SU-DHL-6 (cell line): ENCODE measurements around the gene HSD17B14.
A peak's percentile ranks its signal among the peaks of the same experiment; 100 is the strongest.

ENCODE experiments used
- H2AFZ ChIP-seq: fragments of 200-600 bp; sonication (generic); 2 replicates; pipeline ENCODE4 v1.6.1; 2014; ENCODE audit warnings: low read depth, mild to moderate bottlenecking, moderate library complexity, mixed read lengths, antibody characterized with exemption, low read length; ENCODE audit not compliant: severe bottlenecking
- H3F3A ChIP-seq: fragments of 200-600 bp; shearing (Covaris generic); 2 replicates; pipeline ENCODE4 v1.6.0; 2016; ENCODE audit warnings: antibody characterized with exemption, mild to moderate bottlenecking; ENCODE audit not compliant: insufficient read depth
- H3K27ac ChIP-seq: fragments of 200-600 bp; sonication (generic); 2 replicates; pipeline ENCODE4 v1.5.1; 2016; ENCODE audit warnings: low read depth, mild to moderate bottlenecking, low read length, moderate library complexity, mixed read lengths
- H3K27me3 ChIP-seq: fragments of 200-600 bp; sonication (generic), shearing (Covaris generic); 2 replicates; pipeline ENCODE4 v1.6.0; 2014; ENCODE audit warnings: mild to moderate bottlenecking, low read length
- H3K36me3 ChIP-seq: fragments of 200-600 bp; sonication (generic); 2 replicates; pipeline ENCODE4 v1.6.1; 2014; ENCODE audit warnings: mild to moderate bottlenecking, low read length, mixed read lengths
- H3K4me2 ChIP-seq: fragments of 300-600, 200-600 bp; shearing (Covaris generic), sonication (generic); 2 replicates; pipeline ENCODE4 v1.6.0; 2014; ENCODE audit warnings: low read length, low read depth, mild to moderate bottlenecking; ENCODE audit not compliant: poor library complexity, severe bottlenecking
- H3K4me3 ChIP-seq: fragments of 200-600 bp; sonication (generic); 2 replicates; pipeline ENCODE4 v1.5.1; 2014; ENCODE audit warnings: antibody characterized with exemption, low read length, mild to moderate bottlenecking, mixed read lengths; ENCODE audit not compliant: insufficient read depth, poor library complexity, severe bottlenecking
- H3K79me2 ChIP-seq: fragments of 200-600 bp; sonication (generic); 2 replicates; pipeline ENCODE4 v1.6.1; 2014; ENCODE audit warnings: mild to moderate bottlenecking, low read length, moderate library complexity; ENCODE audit not compliant: insufficient read depth
- H3K9ac ChIP-seq: fragments of 200-600 bp; sonication (generic); 2 replicates; pipeline ENCODE4 v1.7.0; 2014; ENCODE audit warnings: mild to moderate bottlenecking, low read length
- H3K9me2 ChIP-seq: fragments of 200-600 bp; sonication (generic); replicated peaks from 2 replicates; pipeline ENCODE4 v1.6.1; 2014; ENCODE audit warnings: low read length; ENCODE audit not compliant: insufficient read depth
- H3K9me3 ChIP-seq: fragments of 200-600 bp; sonication (generic); 2 replicates; pipeline ENCODE4 v1.6.1; 2014; ENCODE audit warnings: low read length, mixed read lengths; ENCODE audit not compliant: insufficient read depth
- H4K20me1 ChIP-seq: fragments of 200-600 bp; sonication (generic); 2 replicates; pipeline ENCODE4 v1.6.1; 2014; ENCODE audit warnings: low read depth, mild to moderate bottlenecking, antibody characterized with exemption, low read length, moderate library complexity, mixed read lengths
- EZH2phosphoT487 ChIP-seq: fragments of 200-600 bp; sonication (generic), shearing (Covaris generic); conservative IDR thresholded peaks from 2 replicates; pipeline ENCODE4 v1.6.1; 2018; ENCODE audit warnings: mild to moderate bottlenecking, antibody characterized with exemption, low read length, moderate library complexity, mixed read lengths
- TF ChIP-seq, protein P1 (sequence below): fragments of 200-600 bp; sonication (generic); IDR thresholded peaks from one replicate; pipeline ENCODE4 v1.5.1; 2017; ENCODE audit warnings: antibody characterized with exemption, mild to moderate bottlenecking, low read length, moderate library complexity; ENCODE audit not compliant: insufficient read depth, poor library complexity, severe bottlenecking

HSD17B14 gene

GRCh38 chr19:48826606-48827020 lies 9.7 kb downstream of the HSD17B14 start:
- Histone ChIP-seq H3K36me3 (no peaks in the 10 kb centered on the region), H3K27ac (no peak overlapping the region), H3K4me2 (no peak overlapping the region), H2AFZ (no peak overlapping the region), H3K4me3 (no peak overlapping the region), H4K20me1 (no peaks in the 10 kb centered on the region), H3K9me2 (no peaks in the 10 kb centered on the region), H3K9ac (no peak overlapping the region), H3K9me3 (no peaks in the 10 kb centered on the region), H3K79me2 (no peaks in the 10 kb centered on the region), H3K27me3 (no peaks in the 10 kb centered on the region), H3F3A (no peaks in the 10 kb centered on the region)
- TF ChIP-seq, protein P1, sequence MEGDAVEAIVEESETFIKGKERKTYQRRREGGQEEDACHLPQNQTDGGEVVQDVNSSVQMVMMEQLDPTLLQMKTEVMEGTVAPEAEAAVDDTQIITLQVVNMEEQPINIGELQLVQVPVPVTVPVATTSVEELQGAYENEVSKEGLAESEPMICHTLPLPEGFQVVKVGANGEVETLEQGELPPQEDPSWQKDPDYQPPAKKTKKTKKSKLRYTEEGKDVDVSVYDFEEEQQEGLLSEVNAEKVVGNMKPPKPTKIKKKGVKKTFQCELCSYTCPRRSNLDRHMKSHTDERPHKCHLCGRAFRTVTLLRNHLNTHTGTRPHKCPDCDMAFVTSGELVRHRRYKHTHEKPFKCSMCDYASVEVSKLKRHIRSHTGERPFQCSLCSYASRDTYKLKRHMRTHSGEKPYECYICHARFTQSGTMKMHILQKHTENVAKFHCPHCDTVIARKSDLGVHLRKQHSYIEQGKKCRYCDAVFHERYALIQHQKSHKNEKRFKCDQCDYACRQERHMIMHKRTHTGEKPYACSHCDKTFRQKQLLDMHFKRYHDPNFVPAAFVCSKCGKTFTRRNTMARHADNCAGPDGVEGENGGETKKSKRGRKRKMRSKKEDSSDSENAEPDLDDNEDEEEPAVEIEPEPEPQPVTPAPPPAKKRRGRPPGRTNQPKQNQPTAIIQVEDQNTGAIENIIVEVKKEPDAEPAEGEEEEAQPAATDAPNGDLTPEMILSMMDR, result peak; percentile 13
- no peak for TF ChIP-seq EZH2phosphoT487

- no peaks in the 10 kb centered on the region for H3K36me3 ChIP-seq
- no peak overlapping the region for H2AFZ ChIP-seq
- no peaks in the 10 kb centered on the region for H3K27me3 ChIP-seq
- no peaks in the 10 kb centered on the region for H3K9me3 ChIP-seq
- no peak overlapping the region for H3K4me3 ChIP-seq
- no peaks in the 10 kb centered on the region for H3K79me2 ChIP-seq
- H3F3A ChIP-seq, result no peaks in the 10 kb centered on the region
- no peaks in the 10 kb centered on the region for H4K20me1 ChIP-seq
- H3K9me2 ChIP-seq, result no peaks in the 10 kb centered on the region
- H3K9ac ChIP-seq, result no peak overlapping the region
- H3K27ac ChIP-seq, result no peak overlapping the region
- H3K4me2 ChIP-seq, result no peak overlapping the region
- TF ChIP-seq, protein P1, result no peak
- no peak for TF ChIP-seq EZH2phosphoT487
Measured at GRCh38 chr19:48822514-48822913, 13.8 kb downstream of the HSD17B14 start.

GRCh38 chr19:48821633-48822032 lies 14.7 kb downstream of the HSD17B14 start:
- Histone ChIP-seq H3K9ac (no peak overlapping the region), H4K20me1 (no peaks in the 10 kb centered on the region), H3K4me2 (no peak overlapping the region), H3K4me3 (no peak overlapping the region), H3K36me3 (no peaks in the 10 kb centered on the region), H3K27ac (no peak overlapping the region), H3F3A (no peaks in the 10 kb centered on the region), H3K79me2 (no peaks in the 10 kb centered on the region), H2AFZ (no peak overlapping the region), H3K27me3 (no peaks in the 10 kb centered on the region), H3K9me2 (no peaks in the 10 kb centered on the region), H3K9me3 (no peaks in the 10 kb centered on the region)
- TF ChIP-seq, protein P1, result no peak
- no peak for TF ChIP-seq EZH2phosphoT487
